HG02840 (cell line): ENCODE data around the gene SWI5.

ENCODE experiments used
- ATAC-seq: cut with Tn5 transposase; IDR thresholded peaks from one replicate; pipeline ENCODE4 v1.9.1; 2021; ENCODE audit warnings: mild to moderate bottlenecking, moderate library complexity, moderate number of reproducible peaks; ENCODE audit not compliant: unreplicated experiment, low FRiP score

Gene SWI5

GRCh38 chr9:128309551-128309950 lies 33.5 kb downstream of the SWI5 start:
- no peak for ATAC-seq

- no peak for ATAC-seq
Observed at GRCh38 chr9:128310461-128310860, 34.4 kb downstream of the SWI5 start.

GRCh38 chr9:128314697-128315096 lies 38.6 kb downstream of the SWI5 start:
- ATAC-seq = no peak

GRCh38 chr9:128316421-128316820 lies 40.3 kb downstream of the SWI5 start:
- no peak for ATAC-seq

- ATAC-seq = no peak
Observed at GRCh38 chr9:128317629-128318028, 41.6 kb downstream of the SWI5 start.

GRCh38 chr9:128321343-128321742 lies 45.3 kb downstream of the SWI5 start:
- no peak for ATAC-seq

GRCh38 chr9:128321879-128322403 lies 45.9 kb downstream of the SWI5 start:
- ATAC-seq = peak; percentile 5

GRCh38 chr9:128322404-128323211 lies 46.5 kb downstream of the SWI5 start, which contains the start of the genes COQ4 and TRUB2:
Gene COQ4, plus strand, starts transcription at chr9:128322839. Its CDS starts 20 bp downstream, at chr9:128322859.
Gene TRUB2, minus strand, starts transcription at chr9:128322447. Its CDS starts 39 bp downstream, at chr9:128322408.
- peak; percentile 76 for ATAC-seq

- ATAC-seq = no peak
Observed at GRCh38 chr9:128323212-128323730, 47.2 kb downstream of the SWI5 start.

GRCh38 chr9:128323791-128324190 lies 47.7 kb downstream of the SWI5 start:
- ATAC-seq = no peak

- ATAC-seq = no peak
Observed at GRCh38 chr9:128324401-128324800, 48.3 kb downstream of the SWI5 start.

- no peak for ATAC-seq
Observed at GRCh38 chr9:128325629-128326028, 49.6 kb downstream of the SWI5 start.

- no peak for ATAC-seq
Observed at GRCh38 chr9:128333451-128333869, 57.4 kb downstream of the SWI5 start.

GRCh38 chr9:128335161-128335560 lies 59.1 kb downstream of the SWI5 start:
- no peak for ATAC-seq

GRCh38 chr9:128335914-128336313 lies 59.8 kb downstream of the SWI5 start:
- no peak for ATAC-seq

GRCh38 chr9:128337936-128338335 lies 61.9 kb downstream of the SWI5 start:
- no peak for ATAC-seq
